Tibial nerve (tissue), 4 donors: ENCODE results near the gene RNF44. TPM values are rescaled to one million over a fixed set of nuclear protein-coding genes. Genes with fewer than 3 reads are reported as not detected.

Source experiments
- DNase-seq, 2 donors: peaks; one replicate each; pipeline ENCODE4 v3.0.0-alpha.2; 2019; ENCODE audit warnings: low spot score in 2 of 2
- H3K27ac ChIP-seq, 4 donors: fragments of 200-600 bp; sonication (generic) in 3 of 4; one replicate each; pipeline ENCODE4 v1.5.1; 2017 to 2019; ENCODE audit warnings: mild to moderate bottlenecking in 1 of 4
- H3K27me3 ChIP-seq, 2 donors: fragments of 200-600 bp; sonication (generic) in 1 of 2; one replicate each; pipeline versions ENCODE4 v1.5.1 to v1.6.0; 2017 to 2019
- H3K36me3 ChIP-seq, 3 donors: fragments of 200-600 bp; sonication (generic); one replicate each; pipeline ENCODE4 v1.5.1; 2018 to 2019
- H3K4me1 ChIP-seq, 4 donors: fragments of 200-600 bp; sonication (generic) in 3 of 4; one replicate each; pipeline ENCODE4 v1.5.1; 2017 to 2019
- H3K4me3 ChIP-seq, 4 donors: fragments of 200-600 bp; sonication (generic) in 3 of 4; one replicate each; pipeline ENCODE4 v1.5.1; 2017 to 2019; ENCODE audit warnings: mild to moderate bottlenecking in 1 of 4, moderate library complexity in 1 of 4
- H3K9me3 ChIP-seq, 4 donors: fragments of 200-600 bp; sonication (generic) in 3 of 4; one replicate each; pipeline ENCODE4 v1.5.1; 2017 to 2019
- EP300 ChIP-seq, 2 donors: sonication (generic); formaldehyde crosslinking; IDR thresholded peaks; one replicate each; pipeline ENCODE4 v1.6.1; 2017; ENCODE audit warnings: antibody characterized with exemption in 2 of 2, mild to moderate bottlenecking in 1 of 2
- POLR2A ChIP-seq, 2 donors: fragments of 450-650 bp; IDR thresholded peaks; one replicate each; pipeline ENCODE4 v1.6.1; 2017; ENCODE audit warnings: antibody characterized with exemption in 2 of 2, mild to moderate bottlenecking in 2 of 2, moderate library complexity in 2 of 2
- WGBS, 2 donors: methylation state at CpG; one replicate each; pipeline ENCODE4 v1.1.5; 2018; 5-methylcytosine and 5-hydroxymethylcytosine counted together
- total RNA-seq, 4 donors: library from RNA; depleted of rRNA; stranded (reverse); fragments of >200 nt; gene quantifications; one replicate each; pipeline ENCODE4 v1.1.0, GENCODE V29; 2016
- TF ChIP-seq, protein P1 (sequence below), 5 experiments: fragments of 200-600 bp in 3 of 5; fragments of 450-650 bp in 2 of 5; sonication (generic) in 3 of 5; IDR thresholded peaks; one replicate each; pipeline ENCODE4 v1.5.1; 2016 to 2019; ENCODE audit warnings: antibody characterized with exemption in 5 of 5, mild to moderate bottlenecking in 3 of 5, moderate library complexity in 2 of 5

RNF44 gene
- total RNA-seq, 4 donors from 2014 or later: 11.1 to 28.5 (median 21.8) TPM

DNA sequence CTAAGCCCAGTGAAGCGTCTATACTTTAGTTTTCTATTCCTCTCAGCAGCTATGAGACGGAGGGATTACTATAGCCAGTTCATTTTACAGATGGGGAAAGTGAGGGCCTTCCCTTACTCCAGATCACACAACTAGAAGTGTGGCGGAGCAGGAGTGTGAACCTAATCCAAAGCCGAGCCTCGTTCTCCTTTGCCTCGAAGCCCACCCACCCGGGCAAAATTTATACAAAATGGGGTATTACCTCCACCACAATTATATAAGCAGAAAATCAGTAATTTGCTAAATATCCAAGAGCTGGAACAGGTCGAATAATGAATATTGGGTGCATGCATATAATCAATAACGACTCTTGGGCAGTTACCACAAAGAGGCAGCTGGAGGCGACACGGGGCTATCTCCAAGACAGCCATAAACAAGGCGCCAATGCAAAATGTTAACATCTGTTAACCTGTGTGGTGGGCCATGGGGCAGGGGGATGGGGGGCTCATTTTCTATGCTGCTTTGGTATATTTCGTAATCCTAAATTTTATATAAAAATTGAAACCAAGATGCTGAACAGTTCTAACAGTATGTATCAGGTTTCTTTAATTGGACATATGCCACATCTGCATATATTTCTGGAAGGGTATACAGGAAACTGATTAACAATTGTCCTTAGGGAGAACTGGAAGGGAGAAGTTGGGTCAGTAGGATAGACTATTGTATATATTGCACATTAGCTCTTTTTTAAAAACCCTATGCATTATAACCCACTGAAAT lies 1.2 kb upstream of the RNF44 start:
- DNase-seq: no peak
- H3K27me3 ChIP-seq: no peaks in the 10 kb centered on the region
- H3K4me1 ChIP-seq: peaks cover 3 to 59% (median 40%) of the 10 kb centered on the region in 4 donors
- WGBS, 2 donors: 25 to 26% methylated on average over 13 of the region's 13 CpGs
- peak overlapping the region; percentile 34 to 98 (median 80) for H3K4me3 ChIP-seq
- H3K27ac ChIP-seq: peak overlapping the region; percentile 88 to 99 (median 98)
- H3K36me3 ChIP-seq: no peaks in the 10 kb centered on the region
- TF ChIP-seq EP300 (IDR thresholded peaks at IDR 0.05): no peak
- no peak for TF ChIP-seq POLR2A (IDR thresholded peaks at IDR 0.05)
- TF ChIP-seq, protein P1, sequence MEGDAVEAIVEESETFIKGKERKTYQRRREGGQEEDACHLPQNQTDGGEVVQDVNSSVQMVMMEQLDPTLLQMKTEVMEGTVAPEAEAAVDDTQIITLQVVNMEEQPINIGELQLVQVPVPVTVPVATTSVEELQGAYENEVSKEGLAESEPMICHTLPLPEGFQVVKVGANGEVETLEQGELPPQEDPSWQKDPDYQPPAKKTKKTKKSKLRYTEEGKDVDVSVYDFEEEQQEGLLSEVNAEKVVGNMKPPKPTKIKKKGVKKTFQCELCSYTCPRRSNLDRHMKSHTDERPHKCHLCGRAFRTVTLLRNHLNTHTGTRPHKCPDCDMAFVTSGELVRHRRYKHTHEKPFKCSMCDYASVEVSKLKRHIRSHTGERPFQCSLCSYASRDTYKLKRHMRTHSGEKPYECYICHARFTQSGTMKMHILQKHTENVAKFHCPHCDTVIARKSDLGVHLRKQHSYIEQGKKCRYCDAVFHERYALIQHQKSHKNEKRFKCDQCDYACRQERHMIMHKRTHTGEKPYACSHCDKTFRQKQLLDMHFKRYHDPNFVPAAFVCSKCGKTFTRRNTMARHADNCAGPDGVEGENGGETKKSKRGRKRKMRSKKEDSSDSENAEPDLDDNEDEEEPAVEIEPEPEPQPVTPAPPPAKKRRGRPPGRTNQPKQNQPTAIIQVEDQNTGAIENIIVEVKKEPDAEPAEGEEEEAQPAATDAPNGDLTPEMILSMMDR (IDR thresholded peaks at IDR 0.05): no peak
- no peaks in the 10 kb centered on the region for H3K9me3 ChIP-seq

DNA sequence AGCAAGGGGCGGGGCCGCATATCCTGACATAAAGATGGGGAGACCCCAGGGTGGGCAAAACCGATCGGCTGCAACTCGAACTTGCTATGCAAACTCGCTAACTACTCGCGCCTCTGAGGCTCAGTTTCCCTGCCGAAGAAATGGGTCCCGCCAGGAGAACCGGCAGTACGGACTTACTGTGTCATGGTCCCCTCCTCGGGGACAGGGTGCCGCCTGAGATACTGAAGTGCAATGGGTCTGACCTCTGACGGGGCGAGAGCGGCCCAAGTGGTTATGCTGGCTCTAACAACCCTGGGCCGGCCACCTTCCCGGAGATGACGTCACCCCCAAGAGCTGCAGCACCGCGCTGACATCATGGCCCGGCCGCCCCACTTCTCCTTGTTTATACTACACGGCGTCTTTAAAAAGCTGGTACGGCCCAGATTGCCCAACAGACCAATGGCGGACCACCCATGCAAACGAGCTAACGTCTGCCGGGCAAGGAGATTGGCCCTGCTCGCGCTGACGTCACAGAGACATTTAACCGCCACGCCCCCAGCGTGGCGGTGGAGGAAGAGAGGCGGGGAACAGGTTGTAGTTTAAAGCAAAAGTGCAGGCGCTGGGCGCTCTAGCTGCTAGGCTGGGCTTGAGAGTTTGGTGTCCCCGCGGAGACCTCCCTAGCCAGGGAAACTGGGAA lies 490 bp upstream of the RNF44 start:
- 0 to 1% methylated on average over 36 of the region's 43 CpGs for WGBS, 2 donors
- Histone ChIP-seq H3K27ac (peak overlapping the region; percentile 88 to 99 (median 98)), H3K4me1 (peaks cover 3 to 64% (median 46%) of the 10 kb centered on the region in 4 donors), H3K9me3 (no peaks in the 10 kb centered on the region), H3K27me3 (no peaks in the 10 kb centered on the region), H3K4me3 (peak overlapping the region; percentile 70 to 99 (median 94)), H3K36me3 (no peaks in the 10 kb centered on the region)
- peak; percentile 98 to 99 for DNase-seq
- TF ChIP-seq, protein P1 (IDR thresholded peaks at IDR 0.05): peak in 1 of 5 experiments; percentile 39
- peak in 1 of 2 donors; percentile 66 for TF ChIP-seq POLR2A (IDR thresholded peaks at IDR 0.05)
- peak; percentile 68 to 73 for TF ChIP-seq EP300 (IDR thresholded peaks at IDR 0.05)

DNA sequence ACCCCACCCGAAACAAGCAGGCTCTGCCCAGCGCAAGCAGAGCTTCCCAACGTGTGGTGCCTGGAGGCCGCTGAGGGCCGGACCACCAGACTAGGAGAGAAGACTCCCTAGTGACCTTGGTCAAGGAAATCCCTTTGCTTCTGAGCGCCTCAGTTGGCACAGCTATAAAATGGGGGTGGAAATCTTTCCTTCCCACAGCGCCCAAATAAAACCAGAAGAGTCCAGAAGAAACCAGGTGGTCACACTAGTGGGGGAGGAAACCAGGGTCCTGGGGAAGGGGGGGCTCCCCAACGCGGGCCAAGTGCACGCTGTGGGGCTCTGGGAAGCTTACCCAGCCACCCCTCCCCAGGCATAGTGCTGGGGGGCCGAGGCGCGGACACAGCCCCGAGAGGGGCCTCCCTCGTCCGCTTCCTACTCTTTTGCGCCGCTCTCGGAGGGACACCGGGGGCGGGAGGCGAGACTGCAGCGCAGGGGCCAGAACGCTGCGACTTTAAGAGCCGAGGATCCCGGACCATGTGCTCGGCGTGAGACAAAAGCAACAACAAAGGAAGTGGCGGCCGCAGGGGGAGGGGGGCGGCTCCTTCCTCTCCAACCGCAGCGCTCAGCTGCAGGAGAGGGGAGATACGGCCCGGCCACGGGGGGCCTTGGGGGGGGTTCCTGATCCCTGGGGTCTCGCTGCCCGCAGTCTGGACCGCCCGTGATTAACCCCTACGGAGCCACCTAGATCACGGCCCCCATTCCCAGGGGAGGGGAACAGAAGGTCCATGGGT lies 885 bp downstream of the RNF44 start:
- DNase-seq: peak; percentile 60 to 71
- peaks cover 3 to 62% (median 50%) of the 10 kb centered on the region in 4 donors for H3K4me1 ChIP-seq
- no peaks in the 10 kb centered on the region for H3K27me3 ChIP-seq
- peak overlapping the region; percentile 88 to 99 (median 98) for H3K27ac ChIP-seq
- peak overlapping the region; percentile 70 to 99 (median 94) for H3K4me3 ChIP-seq
- peaks cover 0 to 7% (median 7%) of the 10 kb centered on the region in 3 donors for H3K36me3 ChIP-seq
- H3K9me3 ChIP-seq: no peaks in the 10 kb centered on the region
- TF ChIP-seq, protein P1 (IDR thresholded peaks at IDR 0.05): no peak
- TF ChIP-seq EP300 (IDR thresholded peaks at IDR 0.05): peak; percentile 16 to 29
- 0 to 1% methylated on average over 32 to 43 of the region's 43 CpGs for WGBS, 2 donors

DNA sequence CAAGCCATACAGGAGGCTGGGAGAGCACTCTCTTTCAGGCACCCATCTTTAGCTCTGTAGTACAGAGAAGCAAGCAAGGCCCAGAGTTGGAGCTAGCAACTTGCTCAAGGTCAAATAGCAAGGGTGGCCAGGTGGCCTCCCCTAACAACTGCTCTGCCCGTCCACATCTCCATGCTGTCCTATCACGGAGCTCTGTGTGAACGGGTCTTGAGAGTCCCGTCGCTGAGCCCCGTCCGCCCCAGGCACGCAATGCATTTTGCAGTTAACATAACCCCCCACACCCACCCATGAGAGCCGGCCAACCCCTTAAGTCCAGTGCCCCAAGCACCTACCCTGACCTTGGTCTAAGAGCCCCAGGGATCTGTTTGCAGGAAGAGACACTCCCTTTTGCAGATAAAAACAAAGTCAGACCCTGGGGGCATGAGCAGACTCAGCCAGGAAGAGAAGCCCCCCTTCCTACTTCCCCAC lies 1.5 kb downstream of the RNF44 start:
- H3K27me3 ChIP-seq: no peaks in the 10 kb centered on the region
- no peaks in the 10 kb centered on the region for H3K9me3 ChIP-seq
- peaks cover 0 to 13% (median 8%) of the 10 kb centered on the region in 3 donors for H3K36me3 ChIP-seq
- DNase-seq: no peak
- WGBS, 2 donors: 2% methylated on average over 8 to 9 of the region's 9 CpGs
- peak overlapping the region; percentile 88 to 99 (median 98) for H3K27ac ChIP-seq
- TF ChIP-seq, protein P1 (IDR thresholded peaks at IDR 0.05): no peak
- no peak for TF ChIP-seq EP300 (IDR thresholded peaks at IDR 0.05)
- no peak for TF ChIP-seq POLR2A (IDR thresholded peaks at IDR 0.05)
- H3K4me1 ChIP-seq: peaks cover 3 to 63% (median 54%) of the 10 kb centered on the region in 4 donors
- H3K4me3 ChIP-seq: peak overlapping the region; percentile 70 to 99 (median 94)
